ENCODE measurements around the gene DACH1.

DACH1 gene

GRCh38 chr13:71828117-71828516, 38.9 kb downstream of the DACH1 start:
- TF ChIP-seq ZFP30 (CRISPR knock-in tag; IDR thresholded peaks at IDR 0.05) = no peak
- no peak for TF ChIP-seq PPARA (CRISPR knock-in tag; IDR thresholded peaks at IDR 0.05; ENCODE audit: borderline replicate concordance)
- no peak for TF ChIP-seq SNAI2 (CRISPR knock-in tag; IDR thresholded peaks at IDR 0.05)
- no peak for TF ChIP-seq ARNTL (CRISPR knock-in tag; IDR thresholded peaks at IDR 0.05; ENCODE audit: borderline replicate concordance, low read depth)
- TF ChIP-seq, protein P1, sequence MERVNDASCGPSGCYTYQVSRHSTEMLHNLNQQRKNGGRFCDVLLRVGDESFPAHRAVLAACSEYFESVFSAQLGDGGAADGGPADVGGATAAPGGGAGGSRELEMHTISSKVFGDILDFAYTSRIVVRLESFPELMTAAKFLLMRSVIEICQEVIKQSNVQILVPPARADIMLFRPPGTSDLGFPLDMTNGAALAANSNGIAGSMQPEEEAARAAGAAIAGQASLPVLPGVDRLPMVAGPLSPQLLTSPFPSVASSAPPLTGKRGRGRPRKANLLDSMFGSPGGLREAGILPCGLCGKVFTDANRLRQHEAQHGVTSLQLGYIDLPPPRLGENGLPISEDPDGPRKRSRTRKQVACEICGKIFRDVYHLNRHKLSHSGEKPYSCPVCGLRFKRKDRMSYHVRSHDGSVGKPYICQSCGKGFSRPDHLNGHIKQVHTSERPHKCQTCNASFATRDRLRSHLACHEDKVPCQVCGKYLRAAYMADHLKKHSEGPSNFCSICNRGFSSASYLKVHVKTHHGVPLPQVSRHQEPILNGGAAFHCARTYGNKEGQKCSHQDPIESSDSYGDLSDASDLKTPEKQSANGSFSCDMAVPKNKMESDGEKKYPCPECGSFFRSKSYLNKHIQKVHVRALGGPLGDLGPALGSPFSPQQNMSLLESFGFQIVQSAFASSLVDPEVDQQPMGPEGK (CRISPR knock-in tag; IDR thresholded peaks at IDR 0.05; ENCODE audit: borderline replicate concordance) = no peak
- no peak for TF ChIP-seq ZNF565 (CRISPR knock-in tag; conservative IDR thresholded peaks at IDR 0.05; ENCODE audit: low read depth)
- TF ChIP-seq, protein P2, sequence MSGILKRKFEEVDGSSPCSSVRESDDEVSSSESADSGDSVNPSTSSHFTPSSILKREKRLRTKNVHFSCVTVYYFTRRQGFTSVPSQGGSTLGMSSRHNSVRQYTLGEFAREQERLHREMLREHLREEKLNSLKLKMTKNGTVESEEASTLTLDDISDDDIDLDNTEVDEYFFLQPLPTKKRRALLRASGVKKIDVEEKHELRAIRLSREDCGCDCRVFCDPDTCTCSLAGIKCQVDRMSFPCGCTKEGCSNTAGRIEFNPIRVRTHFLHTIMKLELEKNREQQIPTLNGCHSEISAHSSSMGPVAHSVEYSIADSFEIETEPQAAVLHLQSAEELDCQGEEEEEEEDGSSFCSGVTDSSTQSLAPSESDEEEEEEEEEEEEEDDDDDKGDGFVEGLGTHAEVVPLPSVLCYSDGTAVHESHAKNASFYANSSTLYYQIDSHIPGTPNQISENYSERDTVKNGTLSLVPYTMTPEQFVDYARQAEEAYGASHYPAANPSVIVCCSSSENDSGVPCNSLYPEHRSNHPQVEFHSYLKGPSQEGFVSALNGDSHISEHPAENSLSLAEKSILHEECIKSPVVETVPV (CRISPR knock-in tag; IDR thresholded peaks at IDR 0.05) = no peak
- no peak for TF ChIP-seq ISL1 (CRISPR knock-in tag; IDR thresholded peaks at IDR 0.05)
- TF ChIP-seq ESRRG (CRISPR knock-in tag; IDR thresholded peaks at IDR 0.05) = no peak
- no peak for TF ChIP-seq ZNF70 (CRISPR knock-in tag; IDR thresholded peaks at IDR 0.05)
- no peak for TF ChIP-seq CSDC2 (CRISPR knock-in tag; IDR thresholded peaks at IDR 0.05)
- no peak for TF ChIP-seq TSHZ2 (CRISPR knock-in tag; IDR thresholded peaks at IDR 0.05)
- TF ChIP-seq BACH2 (CRISPR knock-in tag; IDR thresholded peaks at IDR 0.05; ENCODE audit: borderline replicate concordance) = no peak
- no peak for TF ChIP-seq TCF4 (CRISPR knock-in tag; IDR thresholded peaks at IDR 0.05; ENCODE audit: borderline replicate concordance)
- TF ChIP-seq POU6F1 (CRISPR knock-in tag; IDR thresholded peaks at IDR 0.05; ENCODE audit: borderline replicate concordance, low read depth) = no peak
- no peak for TF ChIP-seq TOX (CRISPR knock-in tag; IDR thresholded peaks at IDR 0.05; ENCODE audit: borderline replicate concordance)
- TF ChIP-seq ZFP3 (CRISPR knock-in tag; IDR thresholded peaks at IDR 0.05) = no peak
- TF ChIP-seq, protein P3, sequence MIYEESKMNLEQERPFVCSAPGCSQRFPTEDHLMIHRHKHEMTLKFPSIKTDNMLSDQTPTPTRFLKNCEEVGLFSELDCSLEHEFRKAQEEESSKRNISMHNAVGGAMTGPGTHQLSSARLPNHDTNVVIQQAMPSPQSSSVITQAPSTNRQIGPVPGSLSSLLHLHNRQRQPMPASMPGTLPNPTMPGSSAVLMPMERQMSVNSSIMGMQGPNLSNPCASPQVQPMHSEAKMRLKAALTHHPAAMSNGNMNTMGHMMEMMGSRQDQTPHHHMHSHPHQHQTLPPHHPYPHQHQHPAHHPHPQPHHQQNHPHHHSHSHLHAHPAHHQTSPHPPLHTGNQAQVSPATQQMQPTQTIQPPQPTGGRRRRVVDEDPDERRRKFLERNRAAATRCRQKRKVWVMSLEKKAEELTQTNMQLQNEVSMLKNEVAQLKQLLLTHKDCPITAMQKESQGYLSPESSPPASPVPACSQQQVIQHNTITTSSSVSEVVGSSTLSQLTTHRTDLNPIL (CRISPR knock-in tag; IDR thresholded peaks at IDR 0.05; ENCODE audit: low read depth) = no peak
- no peak for TF ChIP-seq GLIS3 (CRISPR knock-in tag; IDR thresholded peaks at IDR 0.05)
- no peak for TF ChIP-seq OSR1 (CRISPR knock-in tag; IDR thresholded peaks at IDR 0.05)
- ATAC-seq = no peak

DNA sequence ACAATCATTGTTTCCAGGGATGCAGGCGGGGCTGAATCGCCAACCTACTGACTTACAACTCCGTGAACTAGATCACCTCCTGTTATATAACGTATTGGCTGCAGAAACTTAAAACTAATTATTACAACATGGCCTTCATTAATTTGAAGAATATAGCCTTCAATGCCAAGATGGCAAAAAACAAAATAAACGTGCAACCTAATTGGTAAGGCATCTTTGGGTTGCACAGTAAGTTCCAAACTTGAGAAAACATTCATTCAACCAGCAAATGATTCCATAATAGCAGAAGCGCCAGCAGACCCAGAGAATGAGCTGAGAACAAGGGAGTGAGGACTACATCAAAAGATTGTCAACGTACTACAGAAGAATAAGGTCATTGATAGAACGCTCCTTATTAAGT, 39.8 kb downstream of the DACH1 start:
- ATAC-seq = no peak
- TF ChIP-seq TOX (CRISPR knock-in tag; IDR thresholded peaks at IDR 0.05; ENCODE audit: borderline replicate concordance) (no peak), ISL1 (CRISPR knock-in tag; IDR thresholded peaks at IDR 0.05) (no peak), ZFP30 (CRISPR knock-in tag; IDR thresholded peaks at IDR 0.05) (no peak), ZFP3 (CRISPR knock-in tag; IDR thresholded peaks at IDR 0.05) (no peak), SNAI2 (CRISPR knock-in tag; IDR thresholded peaks at IDR 0.05) (no peak)

GRCh38 chr13:71820699-71821098, 46.3 kb downstream of the DACH1 start:
- no peak for ATAC-seq
- TF ChIP-seq TOX (CRISPR knock-in tag; IDR thresholded peaks at IDR 0.05; ENCODE audit: borderline replicate concordance) = no peak
- TF ChIP-seq TCF4 (CRISPR knock-in tag; IDR thresholded peaks at IDR 0.05; ENCODE audit: borderline replicate concordance) = no peak
- no peak for TF ChIP-seq ESRRG (CRISPR knock-in tag; IDR thresholded peaks at IDR 0.05)
- TF ChIP-seq SNAI2 (CRISPR knock-in tag; IDR thresholded peaks at IDR 0.05) = no peak

All from SK-N-SH treated with all-trans-retinoic acid at 6 μM for 48 hours (cell line).